ENCODE results near the gene VEGFA.

- no peak for TF ChIP-seq BACH2 (CRISPR knock-in tag; IDR thresholded peaks at IDR 0.05; ENCODE audit: borderline replicate concordance)
- TF ChIP-seq ARNTL (CRISPR knock-in tag; IDR thresholded peaks at IDR 0.05; ENCODE audit: borderline replicate concordance, low read depth): no peak
- TF ChIP-seq CSRNP3 (CRISPR knock-in tag; IDR thresholded peaks at IDR 0.05): no peak
- TF ChIP-seq ISL1 (CRISPR knock-in tag; IDR thresholded peaks at IDR 0.05): no peak
- no peak for TF ChIP-seq POU6F1 (CRISPR knock-in tag; IDR thresholded peaks at IDR 0.05; ENCODE audit: borderline replicate concordance, low read depth)
These were observed 31.0 kb upstream of the VEGFA start for GRCh38 chr6:43738877-43739641.

All from SK-N-SH treated with all-trans-retinoic acid at 6 μM for 48 hours (cell line).